SKM-1 treated with dmso at 0.1 percent for 144 hours (cell line): ENCODE data around the gene SYNCRIP.
A peak's percentile ranks its signal among the peaks of the same experiment; 100 is the strongest.
"Not testable (repeated sequence)": the region's sequence is repeated elsewhere in the genome, so short reads cannot be mapped to it uniquely, and the experiment has no call there.

Source experiments
- DNase-seq: peaks from one replicate; lab custom pipeline; 2025; ENCODE audit not compliant: unreplicated experiment; lab: John Stamatoyannopoulos, UW

Gene SYNCRIP

DNA sequence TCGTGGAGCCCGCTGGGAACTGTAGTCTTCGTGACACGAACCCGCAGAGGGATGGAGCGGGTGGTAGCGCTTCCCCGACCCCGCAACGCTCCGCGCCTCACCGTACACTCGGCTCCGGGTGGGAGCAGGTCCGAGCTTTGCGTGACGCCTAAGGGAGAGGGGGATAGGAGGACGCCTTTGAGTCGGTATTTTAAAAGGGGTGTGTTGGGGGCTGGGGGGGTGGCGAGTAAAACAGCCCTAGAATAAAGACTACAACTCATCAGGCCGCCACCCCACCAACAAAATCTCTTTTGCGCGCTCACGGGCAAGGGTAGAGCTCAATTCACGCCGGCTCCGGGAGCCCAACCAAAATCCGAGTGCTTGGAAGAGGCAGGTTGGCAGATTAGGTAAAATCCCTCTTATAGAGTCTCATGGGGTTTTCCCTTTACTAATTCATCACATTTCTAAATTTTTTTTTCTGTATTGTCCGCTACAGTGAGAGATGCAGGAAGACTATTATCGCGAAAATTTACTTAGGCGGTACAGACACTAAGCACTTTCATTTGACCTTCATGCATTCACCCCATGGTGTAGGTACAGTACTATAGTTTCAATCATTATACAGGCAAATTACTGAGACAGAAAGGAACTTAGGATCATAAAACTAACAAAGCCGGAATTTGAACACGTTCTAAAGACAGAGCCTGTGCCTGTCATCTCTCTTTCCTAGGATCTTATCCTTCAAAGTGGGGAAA, 48.3 kb downstream of the SYNCRIP start:
- peak; percentile 43 for DNase-seq

DNA sequence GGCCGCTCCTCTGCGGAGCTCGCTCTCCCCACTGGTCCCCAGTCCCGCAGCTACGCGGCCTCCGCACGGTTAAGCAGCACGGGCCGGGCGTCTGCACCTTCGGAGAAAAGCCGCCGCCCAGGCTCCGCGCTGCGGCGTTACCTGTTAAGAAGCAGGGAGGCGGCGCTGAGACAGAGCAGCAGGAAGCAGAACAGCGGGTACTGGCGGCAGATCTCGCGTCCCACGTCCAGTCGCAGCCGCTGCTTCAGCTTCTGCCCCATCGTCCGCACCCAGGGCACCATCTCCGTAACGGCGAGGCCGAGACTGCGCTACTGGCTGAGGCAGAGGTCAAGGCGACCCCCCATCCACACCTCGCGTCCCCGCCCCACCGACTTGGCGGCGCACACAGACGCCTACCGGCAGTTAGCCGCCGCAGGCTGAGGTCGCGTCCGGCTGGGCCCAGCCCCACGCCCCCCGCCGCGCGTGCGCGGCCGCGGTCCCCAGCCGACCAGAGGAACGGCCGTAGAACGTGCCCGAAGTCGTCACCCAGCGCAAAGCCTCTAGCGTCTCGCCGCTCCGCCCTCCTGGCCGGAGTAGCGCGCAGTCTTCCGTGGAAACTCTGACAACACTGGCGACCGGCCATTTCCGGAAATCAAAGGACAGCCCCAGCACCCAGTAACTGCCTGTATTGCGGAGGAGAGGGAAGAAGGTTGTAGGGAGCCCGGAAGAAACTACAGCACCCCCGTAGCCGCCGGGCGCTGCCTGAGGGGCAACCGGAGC, 49.1 kb downstream of the SYNCRIP start, which contains the start of gene SNX14:
Gene SNX14, minus strand, starts transcription at position 421 of the 759 bp plus-strand sequence. Its CDS starts 140 bp downstream, at position 281.
- DNase-seq: peak; percentile 96

DNA sequence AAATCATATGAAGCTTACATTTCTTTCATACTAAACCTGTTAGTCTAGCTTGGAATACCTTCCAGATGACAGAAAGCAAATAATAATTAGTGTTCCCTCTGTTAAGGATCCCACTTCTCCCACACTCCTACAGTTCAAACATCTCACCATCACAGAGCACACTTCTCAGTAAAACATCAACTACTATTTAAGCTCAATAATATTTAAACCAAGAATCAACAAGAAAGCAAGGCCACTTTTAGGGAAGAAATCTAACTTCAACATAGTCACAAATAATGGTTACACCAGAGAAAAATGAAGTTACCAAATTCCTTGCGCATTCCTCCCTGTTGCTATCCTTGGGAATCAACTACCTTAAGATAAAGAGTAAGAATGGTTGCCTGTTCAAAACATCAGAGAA, 50.7 kb downstream of the SYNCRIP start:
- no peak for DNase-seq

- DNase-seq: no peak
Observed at GRCh38 chr6:85591207-85591606, 51.5 kb downstream of the SYNCRIP start.

DNA sequence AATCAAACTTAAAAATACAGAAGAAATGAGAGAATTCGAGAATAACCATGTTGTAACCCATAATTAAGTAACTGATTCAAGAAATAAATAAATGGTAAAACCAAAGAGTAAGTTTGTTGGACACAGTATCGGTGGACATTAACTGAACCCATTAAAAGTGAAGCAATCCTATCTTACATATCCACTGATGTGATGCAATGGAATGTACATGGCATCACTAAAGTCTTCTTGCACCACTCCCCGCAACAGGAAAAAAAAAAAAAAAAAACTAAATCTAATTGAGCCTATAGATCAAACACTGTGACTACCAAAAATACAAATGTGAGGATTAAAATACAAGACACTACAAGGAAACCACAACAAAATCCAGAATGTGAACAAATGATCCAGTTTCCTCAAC, 56.9 kb downstream of the SYNCRIP start:
- no peak for DNase-seq

- not testable (repeated sequence) for DNase-seq
Observed at GRCh38 chr6:85582832-85583231, 59.9 kb downstream of the SYNCRIP start.

- DNase-seq: no peak
Observed at GRCh38 chr6:85581572-85581971, 61.1 kb downstream of the SYNCRIP start.

GRCh38 chr6:85580878-85581267, 61.8 kb downstream of the SYNCRIP start:
- no peak for DNase-seq

GRCh38 chr6:85580118-85580877, 62.4 kb downstream of the SYNCRIP start:
- DNase-seq: no peak

DNA sequence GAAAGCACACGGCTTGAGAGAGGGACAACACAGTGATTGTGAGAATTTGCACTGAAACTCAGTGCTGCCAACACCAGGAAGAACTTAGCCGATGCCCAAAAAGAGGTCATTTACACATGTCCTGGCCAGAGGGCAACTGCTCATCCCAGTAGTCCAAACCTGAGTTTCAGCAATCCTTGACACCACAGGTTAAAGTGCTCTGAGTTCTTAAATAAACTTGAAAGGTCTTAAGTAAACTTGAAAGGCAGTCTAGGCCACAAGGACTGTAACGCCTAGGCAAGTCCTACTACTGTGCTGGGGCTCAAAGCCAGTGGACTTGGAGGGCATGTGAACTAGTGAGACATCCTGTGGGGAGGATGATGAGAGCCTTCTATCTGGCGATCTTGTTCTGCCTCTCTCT, 63.1 kb downstream of the SYNCRIP start:
- no peak for DNase-seq

DNA sequence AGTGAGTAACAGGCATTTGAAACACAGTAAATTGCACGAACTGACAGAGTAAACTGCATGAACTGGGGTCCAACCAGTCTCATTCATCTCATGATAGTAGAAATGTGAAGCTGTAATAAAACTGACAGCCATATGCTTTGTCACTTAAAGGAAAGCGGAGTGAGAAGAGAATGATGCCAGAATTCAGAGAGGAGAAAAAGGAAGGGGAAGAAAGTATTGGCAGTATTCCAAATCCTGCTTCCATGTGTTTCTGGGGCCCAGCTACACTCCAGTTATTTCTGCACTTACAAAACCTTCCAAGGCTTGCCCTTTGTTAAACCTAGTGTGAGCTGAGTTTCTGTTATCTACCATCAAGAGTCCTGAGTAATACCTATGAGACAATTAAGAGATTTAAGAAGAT, 66.2 kb downstream of the SYNCRIP start:
- no peak for DNase-seq

- DNase-seq: no peak
Observed at GRCh38 chr6:85574932-85575598, 67.6 kb downstream of the SYNCRIP start.

- no peak for DNase-seq
Observed at GRCh38 chr6:85569323-85569722, 73.4 kb downstream of the SYNCRIP start.

GRCh38 chr6:85568411-85568810, 74.3 kb downstream of the SYNCRIP start:
- DNase-seq: no peak

DNA sequence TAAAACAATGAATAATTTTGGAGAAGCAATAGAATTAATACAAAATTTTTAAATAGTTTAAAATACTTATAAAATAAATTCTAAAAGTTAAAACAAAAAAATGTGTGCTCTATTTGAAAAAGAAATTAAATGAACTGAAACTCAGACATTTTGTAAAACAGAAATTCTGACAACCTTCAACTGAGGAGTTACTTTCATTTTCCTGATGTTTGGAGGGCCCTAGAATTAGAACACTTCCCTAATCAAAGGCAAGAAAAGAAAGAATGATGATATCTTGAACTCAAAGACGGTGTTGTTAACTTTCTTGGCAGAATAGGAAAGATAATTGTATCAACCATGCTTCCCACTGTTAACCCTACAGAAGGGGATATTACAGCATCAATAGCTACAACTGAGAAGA, 77.0 kb downstream of the SYNCRIP start:
- DNase-seq: no peak

GRCh38 chr6:85564223-85564622, 78.5 kb downstream of the SYNCRIP start:
- DNase-seq: not testable (repeated sequence)
